Measurements from ENCODE around the gene DYSF.

- no peak for TF ChIP-seq GATA2 (IDR thresholded peaks at IDR 0.05; ENCODE audit: low read depth, low read length)
- TF ChIP-seq GATA3 (IDR thresholded peaks at IDR 0.05; ENCODE audit: low read depth, low read length): no peak
Measured at GRCh38 chr2:71546777-71547281, 93.5 kb downstream of the DYSF start.

Measured in SH-SY5Y (cell line).